ENCODE measurements around the gene SMIM7. TPM values are rescaled to one million over a fixed set of nuclear protein-coding genes. Genes with fewer than 3 reads are reported as not detected.

The SMIM7 gene
- total RNA-seq, 1 donor from 2014 or later: 80.2 TPM

DNA sequence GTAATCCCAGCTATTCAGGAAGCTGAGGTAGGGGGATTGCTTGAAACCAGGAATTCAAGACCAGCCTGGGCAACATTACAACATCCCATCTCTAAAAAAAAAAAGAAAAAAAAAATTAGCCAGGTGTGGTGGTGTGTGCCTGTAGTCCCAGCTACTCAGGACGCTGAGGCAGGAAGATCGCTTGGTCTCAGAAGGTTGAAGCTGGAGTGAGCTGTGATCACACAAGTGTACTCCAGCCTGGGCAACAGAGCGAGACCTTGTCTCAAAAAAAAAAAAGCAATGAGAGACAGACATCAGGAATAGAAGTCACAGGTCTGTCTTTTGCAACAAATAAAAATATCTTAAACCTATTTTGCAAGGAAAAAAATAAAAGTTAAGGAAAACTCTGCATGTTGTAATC, 24.3 kb upstream of the SMIM7 start:
- Mint-ChIP-seq H3K9me3 (peaks cover 3% of the 10 kb centered on the region), H3K36me3 (peaks cover 20% of the 10 kb centered on the region), H3K4me1 (no peaks in the 10 kb centered on the region), H3K27ac (no peak overlapping the region), H3K27me3 (ENCODE audit: low read depth) (no peaks in the 10 kb centered on the region), H3K4me3 (no peak overlapping the region)
- no peak for DNase-seq (ENCODE audit: low spot score in 2 of 2, unreplicated experiment in 2 of 2)
- TF ChIP-seq, protein P1, sequence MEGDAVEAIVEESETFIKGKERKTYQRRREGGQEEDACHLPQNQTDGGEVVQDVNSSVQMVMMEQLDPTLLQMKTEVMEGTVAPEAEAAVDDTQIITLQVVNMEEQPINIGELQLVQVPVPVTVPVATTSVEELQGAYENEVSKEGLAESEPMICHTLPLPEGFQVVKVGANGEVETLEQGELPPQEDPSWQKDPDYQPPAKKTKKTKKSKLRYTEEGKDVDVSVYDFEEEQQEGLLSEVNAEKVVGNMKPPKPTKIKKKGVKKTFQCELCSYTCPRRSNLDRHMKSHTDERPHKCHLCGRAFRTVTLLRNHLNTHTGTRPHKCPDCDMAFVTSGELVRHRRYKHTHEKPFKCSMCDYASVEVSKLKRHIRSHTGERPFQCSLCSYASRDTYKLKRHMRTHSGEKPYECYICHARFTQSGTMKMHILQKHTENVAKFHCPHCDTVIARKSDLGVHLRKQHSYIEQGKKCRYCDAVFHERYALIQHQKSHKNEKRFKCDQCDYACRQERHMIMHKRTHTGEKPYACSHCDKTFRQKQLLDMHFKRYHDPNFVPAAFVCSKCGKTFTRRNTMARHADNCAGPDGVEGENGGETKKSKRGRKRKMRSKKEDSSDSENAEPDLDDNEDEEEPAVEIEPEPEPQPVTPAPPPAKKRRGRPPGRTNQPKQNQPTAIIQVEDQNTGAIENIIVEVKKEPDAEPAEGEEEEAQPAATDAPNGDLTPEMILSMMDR (IDR thresholded peaks at IDR 0.05; ENCODE audit: unreplicated experiment): no peak

DNA sequence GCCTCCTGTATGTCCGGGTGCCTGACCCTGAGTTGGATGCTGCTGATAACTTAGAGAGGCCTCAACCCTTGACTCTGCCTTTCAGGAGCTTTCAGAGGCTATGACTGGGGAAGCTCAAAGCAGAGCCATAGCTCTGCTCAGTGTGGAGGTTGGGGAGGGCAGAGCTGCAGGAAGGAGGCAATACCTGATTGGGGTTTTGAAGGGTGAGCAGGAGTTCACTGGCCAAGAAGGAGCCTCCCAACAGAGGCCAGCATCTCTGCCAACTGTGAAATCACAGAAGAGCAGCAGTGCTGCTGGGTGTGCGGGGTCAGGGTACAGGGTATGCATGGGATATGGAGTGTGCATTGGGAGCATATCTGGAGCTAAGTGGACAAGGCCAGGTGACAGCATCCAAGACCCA, 22.6 kb upstream of the SMIM7 start:
- H3K4me3 Mint-ChIP-seq: no peak overlapping the region
- peaks cover 3% of the 10 kb centered on the region for H3K9me3 Mint-ChIP-seq
- no peak overlapping the region for H3K27ac Mint-ChIP-seq
- no peaks in the 10 kb centered on the region for H3K4me1 Mint-ChIP-seq
- DNase-seq (ENCODE audit: low spot score in 2 of 2, unreplicated experiment in 2 of 2): no peak
- TF ChIP-seq, protein P1 (IDR thresholded peaks at IDR 0.05; ENCODE audit: unreplicated experiment): no peak
- no peaks in the 10 kb centered on the region for H3K27me3 Mint-ChIP-seq (ENCODE audit: low read depth)
- peaks cover 20% of the 10 kb centered on the region for H3K36me3 Mint-ChIP-seq

DNA sequence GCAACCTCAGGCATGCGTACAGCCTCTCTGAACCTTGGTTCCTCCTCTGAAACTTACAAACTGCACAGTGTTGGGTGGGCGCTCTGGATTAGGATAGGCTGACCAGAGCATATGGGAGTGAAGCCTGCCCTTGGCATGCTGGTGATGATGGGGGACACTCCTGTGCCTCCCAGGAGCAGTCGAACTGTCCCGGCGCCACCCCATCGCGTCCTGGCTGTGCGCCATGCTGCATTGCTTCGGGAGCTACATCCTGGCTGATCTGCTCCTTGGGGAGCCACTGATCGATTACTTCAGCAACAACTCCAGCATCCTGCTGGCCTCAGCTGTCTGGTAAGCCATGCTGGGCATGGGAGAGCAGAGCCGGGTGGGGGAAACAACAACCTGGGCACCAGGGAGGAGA, 19.9 kb upstream of the SMIM7 start:
- Mint-ChIP-seq H3K4me1 (no peaks in the 10 kb centered on the region), H3K4me3 (no peak overlapping the region), H3K27ac (no peak overlapping the region), H3K9me3 (peaks cover 3% of the 10 kb centered on the region), H3K36me3 (peaks cover 20% of the 10 kb centered on the region), H3K27me3 (ENCODE audit: low read depth) (no peaks in the 10 kb centered on the region)
- TF ChIP-seq, protein P1 (IDR thresholded peaks at IDR 0.05; ENCODE audit: unreplicated experiment): no peak
- DNase-seq (ENCODE audit: low spot score in 2 of 2, unreplicated experiment in 2 of 2): no peak

DNA sequence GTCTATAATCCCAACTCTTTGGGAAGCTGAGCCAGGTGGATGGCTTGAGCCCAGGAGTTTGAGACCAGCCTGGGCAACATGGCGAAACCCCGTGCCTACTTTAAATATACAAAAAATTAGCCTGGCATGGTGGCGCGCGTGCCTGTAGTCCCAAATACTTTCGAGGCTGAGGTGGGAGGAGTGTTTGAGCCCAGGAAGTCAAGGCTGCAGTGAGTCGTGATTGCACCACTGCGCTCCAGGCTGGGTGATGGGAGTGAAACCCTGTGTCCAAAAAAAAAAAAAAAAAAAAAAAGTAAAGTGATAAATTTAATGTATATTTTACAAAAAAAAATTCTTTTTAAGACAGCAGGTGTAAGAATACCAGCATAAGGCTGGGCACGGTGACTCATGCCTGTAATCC, 18.6 kb upstream of the SMIM7 start:
- TF ChIP-seq, protein P1 (IDR thresholded peaks at IDR 0.05; ENCODE audit: unreplicated experiment): no peak
- H3K4me1 Mint-ChIP-seq: no peaks in the 10 kb centered on the region
- peaks cover 20% of the 10 kb centered on the region for H3K36me3 Mint-ChIP-seq
- DNase-seq (ENCODE audit: low spot score in 2 of 2, unreplicated experiment in 2 of 2): no peak
- no peaks in the 10 kb centered on the region for H3K27me3 Mint-ChIP-seq (ENCODE audit: low read depth)
- H3K27ac Mint-ChIP-seq: no peak overlapping the region
- peaks cover 3% of the 10 kb centered on the region for H3K9me3 Mint-ChIP-seq
- no peak overlapping the region for H3K4me3 Mint-ChIP-seq

DNA sequence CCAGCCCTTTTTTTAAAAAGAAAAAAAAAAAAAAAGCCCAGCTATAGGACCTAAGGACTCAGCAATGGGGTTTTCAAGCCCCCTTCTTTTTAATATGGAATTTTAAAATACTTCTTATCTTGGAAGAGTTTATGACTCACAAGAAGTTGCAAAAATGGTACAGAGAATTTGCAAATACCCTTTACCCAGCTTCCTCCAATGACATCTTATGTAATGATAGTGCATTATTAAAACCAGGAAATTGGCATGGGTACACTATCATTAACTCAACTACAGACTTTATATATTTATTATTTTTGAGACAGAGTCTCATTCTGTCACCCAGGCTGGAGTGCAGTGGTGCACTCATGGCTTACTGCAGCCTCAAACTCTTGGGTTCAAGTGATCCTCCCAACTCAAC, 17.1 kb upstream of the SMIM7 start:
- peaks cover 3% of the 10 kb centered on the region for H3K9me3 Mint-ChIP-seq
- no peaks in the 10 kb centered on the region for H3K4me1 Mint-ChIP-seq
- no peak overlapping the region for H3K27ac Mint-ChIP-seq
- DNase-seq (ENCODE audit: low spot score in 2 of 2, unreplicated experiment in 2 of 2): no peak
- no peak overlapping the region for H3K4me3 Mint-ChIP-seq
- TF ChIP-seq, protein P1 (IDR thresholded peaks at IDR 0.05; ENCODE audit: unreplicated experiment): no peak
- H3K27me3 Mint-ChIP-seq (ENCODE audit: low read depth): no peaks in the 10 kb centered on the region
- peaks cover 20% of the 10 kb centered on the region for H3K36me3 Mint-ChIP-seq
